Measurements from ENCODE around the gene GPR146.
"Not testable (repeated sequence)": the region's sequence is repeated elsewhere in the genome, so short reads cannot be mapped to it uniquely, and the experiment has no call there.

The GPR146 gene

DNA sequence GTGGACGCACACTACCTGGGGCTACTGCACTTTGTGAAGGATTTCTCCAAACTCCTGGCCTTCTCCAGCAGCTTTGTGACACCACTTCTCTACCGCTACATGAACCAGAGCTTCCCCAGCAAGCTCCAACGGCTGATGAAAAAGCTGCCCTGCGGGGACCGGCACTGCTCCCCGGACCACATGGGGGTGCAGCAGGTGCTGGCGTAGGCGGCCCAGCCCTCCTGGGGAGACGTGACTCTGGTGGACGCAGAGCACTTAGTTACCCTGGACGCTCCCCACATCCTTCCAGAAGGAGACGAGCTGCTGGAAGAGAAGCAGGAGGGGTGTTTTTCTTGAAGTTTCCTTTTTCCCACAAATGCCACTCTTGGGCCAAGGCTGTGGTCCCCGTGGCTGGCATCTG, 14.0 kb downstream of the GPR146 start:
- DNase-seq (ENCODE audit: low spot score) = no peak

DNA sequence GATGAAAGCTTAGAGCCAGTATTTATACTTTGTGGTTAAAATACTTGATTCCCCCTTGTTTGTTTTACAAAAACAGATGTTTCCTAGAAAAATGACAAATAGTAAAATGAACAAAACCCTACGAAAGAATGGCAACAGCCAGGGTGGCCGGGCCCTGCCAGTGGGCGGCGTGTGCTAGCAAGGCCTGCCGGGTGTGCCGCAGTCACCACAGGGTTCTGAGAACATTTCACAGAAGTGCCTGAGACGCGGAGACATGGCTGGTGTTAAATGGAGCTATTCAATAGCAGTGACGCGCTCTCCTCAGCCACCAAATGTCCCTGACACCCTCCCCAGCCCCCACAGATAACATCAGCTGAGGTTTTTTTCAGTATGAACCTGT, 14.5 kb downstream of the GPR146 start:
- DNase-seq (ENCODE audit: low spot score) = no peak

DNA sequence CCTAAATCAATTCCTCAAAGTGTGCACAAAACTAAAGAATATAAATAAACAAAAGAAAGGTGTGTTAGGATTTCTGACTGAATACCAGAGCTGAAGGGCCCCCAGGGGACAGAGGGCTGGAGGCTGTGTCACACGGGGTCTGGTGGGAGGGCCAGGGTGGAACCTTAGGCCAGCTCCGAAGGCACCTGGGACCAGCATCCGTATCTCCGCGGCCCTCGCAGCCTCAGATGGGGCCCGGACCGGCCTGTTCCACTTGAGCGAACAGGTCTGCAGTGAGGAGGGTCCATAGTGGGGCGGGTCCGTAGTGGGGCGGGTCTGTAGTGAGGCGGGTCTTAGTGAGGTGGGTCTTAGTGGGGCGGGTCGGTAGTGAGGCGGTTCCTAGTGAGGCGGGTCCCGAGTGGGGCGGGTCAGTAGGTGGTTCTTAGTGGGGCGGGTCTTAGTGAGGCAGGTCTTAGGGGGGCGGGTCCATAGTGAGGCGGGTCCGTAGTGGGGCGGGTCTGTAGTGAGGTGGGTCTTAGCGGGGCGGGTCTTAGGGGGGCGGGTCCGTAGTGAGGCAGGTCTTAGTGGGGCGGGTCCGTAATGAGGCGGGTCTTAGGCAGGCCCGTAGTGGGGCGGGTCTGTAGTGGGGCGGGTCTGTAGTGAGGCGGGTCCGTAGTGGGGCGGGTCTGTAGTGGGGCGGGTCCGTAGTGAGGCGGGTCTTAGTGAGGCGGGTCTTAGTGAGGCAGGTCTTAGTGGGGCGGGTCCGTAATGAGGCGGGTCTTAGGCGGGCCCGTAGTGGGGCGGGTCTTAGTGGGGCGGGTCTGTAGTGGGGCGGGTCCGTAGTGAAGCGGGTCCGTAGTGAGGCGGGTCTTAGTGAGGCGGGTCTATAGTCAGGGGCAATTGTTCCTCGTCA, 15.1 kb downstream of the GPR146 start:
- DNase-seq (ENCODE audit: low spot score) = no peak

DNA sequence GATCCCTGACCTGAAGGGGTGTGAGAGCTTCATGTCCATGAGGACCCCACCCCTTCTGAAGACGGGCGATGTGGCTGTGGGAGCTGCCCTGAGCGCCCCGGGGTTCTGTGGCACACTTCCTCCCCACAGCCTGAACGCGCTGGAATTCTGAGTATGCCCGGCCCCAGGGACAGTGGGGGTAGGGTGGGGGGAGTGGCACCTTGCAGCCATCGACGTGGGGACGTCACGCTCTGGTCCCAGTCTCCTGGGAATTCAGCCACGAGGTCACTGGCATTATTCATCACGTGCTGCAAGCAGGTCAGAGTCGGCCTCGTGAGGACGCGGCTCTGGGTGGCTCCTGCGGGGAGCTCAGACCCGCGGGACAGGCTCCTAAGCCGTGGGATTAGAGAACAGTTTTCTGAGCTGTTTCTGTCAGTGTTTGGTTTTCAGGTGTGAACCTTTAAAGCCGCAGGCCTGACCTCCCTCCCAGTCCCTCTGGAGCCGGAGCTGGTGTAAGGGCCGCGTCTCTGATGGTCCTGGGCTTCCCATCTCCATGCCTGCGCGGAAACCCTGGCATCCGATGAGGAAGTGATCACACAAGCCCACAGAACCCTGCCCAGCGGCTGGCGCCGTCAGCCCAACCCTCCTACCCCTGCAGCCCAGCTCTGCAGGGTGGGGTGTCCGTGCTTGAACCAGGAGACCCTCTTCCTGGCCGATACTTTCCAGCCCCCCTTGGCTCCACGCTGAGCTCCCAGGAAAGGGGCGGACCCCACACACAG, 16.1 kb downstream of the GPR146 start:
- no peak for DNase-seq (ENCODE audit: low spot score)

DNA sequence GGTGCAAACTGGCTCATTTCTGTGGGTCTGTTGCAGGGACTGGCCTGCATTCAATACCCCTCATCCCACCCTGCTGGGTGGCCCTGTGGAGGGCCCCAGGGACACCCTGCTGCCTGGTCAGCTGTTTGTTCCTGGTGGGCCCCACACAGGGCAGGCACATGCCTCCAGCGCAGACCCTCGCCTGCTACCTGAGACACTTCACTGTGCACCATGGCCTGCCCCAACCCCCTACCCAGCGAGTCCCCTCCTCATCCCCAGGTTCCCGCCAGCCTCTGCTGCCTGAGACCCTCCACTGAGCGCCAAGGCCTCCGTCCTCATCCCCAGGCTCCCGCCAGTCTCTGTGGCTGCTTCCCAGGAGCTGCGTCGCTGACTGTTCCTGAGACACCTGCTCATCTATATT, 16.8 kb downstream of the GPR146 start:
- no peak for DNase-seq (ENCODE audit: low spot score)

DNA sequence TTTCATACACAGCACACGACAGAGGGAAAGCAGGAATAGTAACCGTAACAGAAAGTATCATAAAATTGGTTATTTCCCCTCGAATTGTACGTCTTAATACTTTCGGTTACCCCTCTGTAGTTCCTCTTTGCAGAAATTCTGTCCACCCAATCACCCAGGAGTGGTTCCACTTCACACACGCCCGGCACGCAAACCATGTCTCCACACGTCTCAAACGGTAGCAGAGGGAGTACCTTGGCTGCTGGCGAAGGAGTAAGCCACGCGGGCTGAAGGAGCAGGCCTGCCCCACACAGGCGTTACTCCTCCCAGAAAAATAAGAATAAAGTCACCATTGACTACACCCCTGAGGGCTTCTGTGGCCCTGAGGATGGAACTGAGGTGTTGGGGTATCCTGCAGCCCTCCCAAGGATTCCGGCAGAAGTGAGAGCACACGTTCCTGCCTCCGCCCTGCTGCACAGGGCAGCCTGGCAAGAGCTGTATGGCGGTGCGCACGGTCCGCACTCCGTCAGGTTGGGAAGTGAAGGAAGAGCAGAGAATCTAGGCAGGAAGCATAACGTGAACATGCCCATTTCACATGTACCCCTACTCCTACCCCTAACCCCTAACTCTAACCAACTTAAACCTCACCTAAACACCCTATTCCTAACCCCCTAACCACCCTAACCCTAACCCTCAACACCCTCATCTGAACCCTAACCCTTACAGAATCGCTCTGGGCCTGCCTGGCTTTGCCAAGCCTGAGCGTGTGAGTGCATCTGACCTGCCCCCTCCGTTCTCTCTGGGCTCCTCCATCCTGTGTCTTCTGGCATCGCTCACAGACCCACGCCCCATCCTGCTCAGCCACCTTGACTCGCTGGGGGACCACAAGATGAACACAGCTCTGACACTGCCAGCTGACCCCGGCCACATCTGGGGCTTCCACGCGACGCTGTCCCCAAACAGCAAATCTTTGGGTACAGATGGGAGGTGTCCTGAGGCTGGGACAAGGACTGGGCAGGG, 18.2 kb downstream of the GPR146 start:
- no peak for DNase-seq (ENCODE audit: low spot score)

DNA sequence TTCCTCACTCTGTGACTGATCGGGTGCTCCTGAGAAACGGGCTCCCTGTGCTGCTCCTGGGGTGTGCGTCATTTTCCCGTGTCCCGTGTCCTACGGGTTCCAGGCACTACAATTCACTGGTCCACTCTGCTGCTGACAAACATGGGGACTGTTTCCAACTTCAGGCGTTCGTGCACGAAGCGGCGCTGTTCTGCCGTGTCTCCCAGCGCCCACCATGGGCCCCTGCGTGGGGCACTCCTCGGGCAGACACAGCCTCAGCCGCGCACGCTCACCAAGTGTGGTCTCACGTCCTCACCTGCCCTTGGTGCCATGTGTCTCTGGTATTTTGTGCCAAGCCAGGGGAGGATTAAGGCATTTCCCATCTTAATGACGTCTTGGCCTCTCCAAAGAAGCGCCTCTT, 19.0 kb downstream of the GPR146 start:
- no peak for DNase-seq (ENCODE audit: low spot score)

DNA sequence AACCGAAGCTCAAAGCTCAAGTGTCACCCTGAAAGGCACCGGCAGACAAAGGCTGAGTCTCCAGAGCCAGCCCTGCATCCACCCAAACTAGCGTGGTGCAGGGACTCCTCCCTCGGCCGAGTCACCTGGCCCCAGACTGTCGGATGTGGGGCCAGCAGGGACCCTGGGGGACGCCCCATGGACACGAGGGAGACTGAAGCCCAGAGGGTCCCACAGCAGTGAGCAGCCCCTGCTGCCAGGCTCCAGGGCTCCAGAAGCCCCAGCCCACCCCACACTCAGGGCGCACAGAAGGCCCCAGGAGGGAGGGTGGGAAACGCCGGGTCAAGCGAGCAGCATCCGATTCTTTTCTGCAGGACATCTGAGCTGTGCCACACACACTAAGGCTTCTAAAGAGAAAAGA, 20.2 kb downstream of the GPR146 start:
- no peak for DNase-seq (ENCODE audit: low spot score)

DNA sequence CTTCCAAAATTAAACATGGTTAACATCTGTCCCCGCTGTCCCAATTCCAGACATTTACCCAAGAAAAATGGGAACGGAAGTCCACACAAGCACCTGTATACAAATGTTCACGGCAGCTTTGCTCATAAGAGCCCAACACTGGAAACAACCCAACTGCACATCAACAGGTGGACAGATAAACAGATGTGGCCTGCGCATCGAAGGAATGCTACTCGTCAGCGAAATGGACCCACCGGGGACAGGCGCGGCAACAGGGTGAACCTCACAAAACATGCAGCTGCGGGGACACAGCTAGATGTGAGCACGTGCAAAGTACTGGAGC, 20.9 kb downstream of the GPR146 start:
- DNase-seq (ENCODE audit: low spot score) = no peak

DNA sequence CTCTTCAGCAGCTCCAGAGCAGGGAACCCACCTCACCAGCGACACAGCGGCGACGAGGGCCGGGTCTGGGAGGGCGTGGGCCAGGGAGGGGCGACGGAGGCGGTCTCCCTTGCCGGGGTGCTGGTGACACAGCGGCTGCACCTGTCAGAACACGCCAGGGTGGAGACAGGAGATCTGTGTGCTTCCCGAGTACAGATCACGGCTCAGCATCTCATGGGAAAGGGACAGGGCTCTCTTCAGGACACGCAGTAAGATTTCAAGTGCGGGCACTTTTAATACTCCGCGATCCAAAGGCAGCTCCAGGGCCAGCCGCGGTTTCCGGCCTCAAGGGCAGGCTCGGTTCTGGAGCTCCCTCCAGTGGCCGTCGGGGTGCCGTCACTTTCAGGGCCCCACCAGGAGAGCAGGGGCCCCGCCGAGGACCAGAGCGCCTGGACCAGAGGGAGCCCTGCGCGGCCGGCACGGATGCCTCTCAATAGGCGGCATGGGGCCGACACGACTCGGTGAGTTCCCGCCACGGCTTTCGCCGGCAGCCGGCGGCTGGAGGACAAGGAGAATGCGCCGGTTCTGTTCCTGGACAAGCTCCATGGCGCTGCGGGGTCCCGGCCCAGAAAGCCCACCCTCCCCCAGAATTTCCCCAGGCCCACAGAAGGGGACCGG, 21.4 kb downstream of the GPR146 start:
- DNase-seq (ENCODE audit: low spot score) = peak; percentile 74

DNA sequence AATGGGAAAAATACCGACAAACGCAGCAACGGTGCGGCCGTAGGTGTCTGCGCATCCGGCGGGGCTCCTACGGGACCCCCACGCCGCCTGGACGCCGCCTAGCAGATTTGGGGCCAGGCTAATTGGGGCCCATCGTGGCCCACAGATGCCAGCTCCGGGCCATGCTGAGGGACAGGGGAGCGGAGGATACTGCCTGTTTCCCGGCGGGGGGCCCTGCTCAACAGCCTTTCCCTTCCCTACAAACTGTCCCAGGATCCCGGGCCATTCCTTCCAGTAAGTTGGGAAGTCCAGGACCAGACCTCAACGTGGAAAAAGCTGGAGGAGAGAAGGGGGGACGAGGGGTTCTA, 21.9 kb downstream of the GPR146 start:
- no peak for DNase-seq (ENCODE audit: low spot score)

DNA sequence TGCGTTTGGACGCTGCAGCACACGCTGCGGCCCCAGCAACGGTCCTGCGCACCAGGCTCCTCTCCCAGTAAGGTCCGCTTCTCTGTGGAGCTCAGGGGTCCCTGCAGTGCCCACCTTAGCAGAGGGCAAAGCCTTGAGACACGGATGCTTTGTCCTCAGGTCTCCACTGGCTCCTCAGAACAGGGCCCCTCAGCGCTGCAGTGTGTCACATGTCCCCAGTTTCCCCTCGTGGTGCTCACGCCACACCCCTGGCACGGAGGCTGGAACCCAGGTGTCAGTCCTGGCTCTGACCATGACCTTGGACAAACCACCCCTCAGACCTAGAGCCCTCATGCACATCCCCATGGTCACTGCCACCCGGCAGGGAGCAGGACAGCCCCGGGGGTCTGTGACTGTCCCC, 23.7 kb downstream of the GPR146 start:
- no peak for DNase-seq (ENCODE audit: low spot score)

DNA sequence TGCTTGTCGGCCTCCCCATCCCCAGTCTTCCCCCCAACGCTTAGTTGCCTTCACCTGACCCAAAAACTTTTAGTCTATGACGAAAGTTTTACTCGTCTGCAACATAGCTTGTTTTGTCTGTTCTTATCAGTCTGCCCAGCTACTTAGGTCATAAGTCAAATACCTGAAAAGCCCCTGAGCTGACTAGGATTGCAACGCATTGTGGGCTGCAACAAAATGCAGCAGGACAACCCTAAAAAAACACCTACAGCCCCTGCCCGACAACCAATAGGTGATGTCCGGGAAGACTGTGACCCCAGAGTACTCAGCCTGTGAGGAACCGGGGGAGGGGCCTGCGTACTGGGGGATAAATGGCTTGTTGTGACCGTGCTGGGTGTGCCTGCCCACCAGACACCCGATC, 24.3 kb downstream of the GPR146 start:
- no peak for DNase-seq (ENCODE audit: low spot score)

DNA sequence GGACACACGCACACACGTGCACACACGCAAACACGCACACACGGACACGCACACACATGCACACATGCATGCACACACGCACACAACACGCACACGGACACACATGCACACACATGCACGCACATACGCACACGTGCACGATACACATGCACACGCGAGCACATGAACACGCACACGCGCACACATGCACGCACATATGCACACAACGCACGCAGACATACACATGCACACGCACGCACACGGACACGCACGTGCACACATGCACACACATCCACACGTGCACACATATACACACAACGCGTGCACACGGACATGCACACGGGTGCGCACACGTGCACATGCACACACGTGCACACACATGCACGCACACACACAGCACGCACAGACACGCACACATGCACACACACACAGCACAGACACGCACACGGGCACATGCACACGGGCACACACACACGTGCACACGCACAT, 26.2 kb downstream of the GPR146 start:
- DNase-seq (ENCODE audit: low spot score) = no peak

DNA sequence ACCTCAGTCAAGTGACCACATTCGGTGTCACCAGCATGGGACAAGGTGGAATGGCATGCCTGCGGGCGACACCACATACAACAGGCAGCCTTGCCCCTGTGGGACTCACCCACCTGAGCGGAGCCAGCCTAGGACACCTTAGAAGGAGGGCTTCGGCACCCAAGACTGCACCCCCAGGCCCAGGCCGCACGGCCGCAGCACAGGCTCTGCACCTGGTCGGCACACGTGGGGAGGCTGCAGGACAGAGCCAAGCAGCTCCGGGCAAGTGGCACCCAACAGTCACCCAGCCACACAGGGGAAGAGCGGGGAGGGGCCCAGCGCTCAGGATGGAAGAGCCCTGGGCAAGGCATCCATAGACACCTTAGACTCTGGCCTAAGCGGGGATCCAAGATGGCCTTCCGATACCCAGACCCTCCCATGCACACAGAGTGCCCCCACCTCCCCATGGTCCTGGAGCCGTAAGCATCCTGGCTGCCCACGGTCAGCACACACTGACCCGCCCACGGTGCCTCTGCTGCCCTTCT, 27.4 kb downstream of the GPR146 start:
- DNase-seq (ENCODE audit: low spot score) = no peak

DNA sequence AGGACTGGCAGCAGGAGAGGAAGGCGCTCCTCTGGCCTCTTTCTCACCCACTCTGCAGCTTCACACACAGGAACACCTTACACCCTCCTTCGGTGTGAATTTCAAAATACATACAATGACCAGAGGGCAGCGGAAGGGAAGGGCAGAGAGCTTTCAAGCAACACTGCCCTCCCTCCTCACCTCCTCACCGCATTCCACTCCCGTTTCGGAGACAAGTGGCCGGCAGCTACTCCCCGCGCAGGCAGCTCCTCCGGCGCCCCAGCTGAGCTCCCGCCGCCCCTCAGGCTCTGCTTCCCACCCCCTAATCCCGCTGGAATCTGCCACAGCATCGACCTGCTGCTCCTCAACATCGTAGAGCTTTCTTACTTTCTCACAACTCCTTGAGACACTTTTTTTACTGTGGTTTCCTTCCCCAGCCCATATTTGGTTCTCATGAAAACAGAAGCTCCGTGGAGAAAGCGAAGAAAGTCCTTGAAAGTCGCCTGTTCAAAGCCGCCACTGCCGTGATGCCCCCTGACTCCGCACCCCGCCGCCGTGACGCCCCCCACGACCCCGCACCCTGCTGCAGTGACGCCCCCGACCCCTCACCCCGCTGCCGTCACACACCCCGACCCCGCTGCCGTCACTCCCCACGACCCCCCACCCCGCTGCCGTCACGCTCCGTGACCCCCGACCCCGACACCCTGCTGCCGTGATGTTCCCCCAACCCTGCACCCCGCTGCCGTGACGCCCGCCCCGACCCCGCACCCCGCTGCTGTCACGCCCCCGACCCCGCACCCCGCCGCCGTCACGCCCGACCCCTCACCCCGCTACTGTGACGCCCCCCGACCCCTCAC, 29.0 kb downstream of the GPR146 start:
- no peak for DNase-seq (ENCODE audit: low spot score)

DNA sequence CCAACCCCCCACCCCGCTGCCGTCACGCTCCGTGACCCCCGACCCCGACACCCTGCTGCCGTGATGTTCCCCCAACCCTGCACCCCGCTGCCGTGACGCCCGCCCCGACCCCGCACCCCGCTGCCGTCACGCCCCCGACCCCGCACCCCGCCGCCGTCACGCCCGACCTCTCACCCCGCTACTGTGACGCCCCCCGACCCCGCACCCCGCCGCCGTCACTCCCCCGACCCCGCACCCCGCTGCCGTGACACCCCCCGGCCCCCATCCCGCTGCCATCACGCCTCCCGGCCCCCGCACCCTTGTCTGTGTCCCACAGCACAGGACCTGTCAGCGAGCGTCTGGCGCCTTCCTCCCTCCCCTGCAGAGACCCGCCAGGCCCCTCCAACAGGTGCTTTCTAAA, 29.7 kb downstream of the GPR146 start:
- not testable (repeated sequence) for DNase-seq (ENCODE audit: low spot score)

DNA sequence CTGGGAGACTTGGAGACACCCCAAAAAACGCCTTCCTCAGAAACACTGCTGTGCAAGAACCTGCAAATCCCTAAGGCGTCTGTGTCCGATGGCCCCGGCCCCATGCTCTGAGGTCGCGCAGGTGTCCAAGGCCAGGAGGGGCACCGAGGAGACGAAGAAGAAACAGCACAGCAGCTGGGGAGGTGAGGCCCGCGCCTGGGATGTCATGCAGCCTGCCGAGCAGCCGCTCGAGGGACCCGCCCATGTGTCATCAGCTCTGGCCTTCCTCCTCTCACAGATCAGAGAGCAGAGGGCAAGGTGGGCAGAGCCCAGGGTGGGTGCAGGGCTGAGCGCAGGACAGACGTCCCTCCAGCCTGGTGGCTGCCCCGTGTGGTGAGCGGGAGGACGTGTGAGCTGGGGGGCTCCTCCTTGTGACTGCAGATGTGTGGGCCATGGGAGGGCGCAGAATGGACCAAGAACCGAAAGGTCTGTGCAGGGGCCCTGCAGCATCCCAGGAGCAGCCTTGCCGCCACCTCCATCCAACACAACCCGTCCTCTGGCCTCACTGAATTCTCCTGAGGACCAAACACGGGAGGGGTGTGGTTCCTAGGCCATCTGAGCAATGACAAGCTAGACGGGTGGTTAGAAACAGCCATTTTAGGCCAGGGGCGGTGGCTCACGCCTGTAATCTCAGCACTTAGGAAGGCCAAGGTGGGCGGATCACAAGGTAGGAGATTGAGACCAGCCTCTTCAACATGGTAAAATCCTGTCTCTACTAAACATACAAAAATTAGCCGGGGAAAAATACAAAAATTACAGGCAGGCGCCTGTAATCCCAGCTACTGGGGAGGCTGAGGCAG, 30.5 kb downstream of the GPR146 start:
- DNase-seq (ENCODE audit: low spot score) = no peak

DNA sequence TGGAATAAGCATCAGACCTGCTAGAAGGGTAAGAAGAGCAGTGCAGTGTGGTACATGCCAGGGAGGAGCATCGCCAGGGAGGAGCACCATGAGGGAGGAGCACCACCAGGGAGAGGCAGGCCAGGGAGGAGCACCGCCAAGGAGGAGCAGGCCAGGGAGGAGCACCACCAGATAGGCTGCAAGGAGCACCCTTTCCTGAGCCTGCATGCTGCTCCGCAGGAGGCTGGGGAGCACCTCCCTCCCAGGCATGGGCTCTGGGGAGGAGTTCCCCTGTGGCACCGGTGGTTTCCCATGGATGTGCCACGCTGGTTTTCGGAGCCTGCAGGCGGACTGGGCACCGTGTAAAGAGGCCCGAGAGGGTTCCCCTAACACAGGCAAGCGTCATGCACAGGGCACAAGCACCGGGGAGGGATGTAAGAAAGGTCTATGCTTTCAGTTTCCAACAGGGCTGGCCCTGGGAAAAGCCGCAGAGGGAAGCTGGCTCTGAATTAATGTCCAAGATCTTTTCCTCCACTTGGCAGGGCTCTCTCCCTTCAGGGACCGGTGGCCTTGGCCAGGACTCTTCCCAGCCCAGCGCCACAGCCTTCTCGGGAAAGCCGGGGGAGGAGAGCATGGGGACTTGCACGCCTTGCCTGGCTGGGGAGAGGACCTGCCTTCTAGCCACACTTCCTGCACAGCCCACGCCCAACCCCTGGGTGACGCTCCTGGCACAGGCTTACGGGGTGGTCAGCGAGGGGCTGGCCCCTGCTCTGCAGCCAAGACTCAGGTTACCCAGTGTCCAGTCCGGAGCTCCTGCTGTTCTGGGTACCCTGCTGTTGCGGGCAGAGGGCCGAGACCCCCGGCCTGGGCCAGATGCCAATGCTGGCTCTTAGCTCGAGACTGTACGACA, 32.1 kb downstream of the GPR146 start:
- DNase-seq (ENCODE audit: low spot score) = no peak
